ENCODE data around the gene FBXL17. TPM values are rescaled to one million over a fixed set of nuclear protein-coding genes. Genes with fewer than 3 reads are reported as not detected.

FBXL17 gene
- total and polyA plus RNA-seq, 2 of the 13 experiments (the other 11 are each of a cell fraction or from before 2014, with no cell fraction given): 3.0 to 7.9 TPM

DNA sequence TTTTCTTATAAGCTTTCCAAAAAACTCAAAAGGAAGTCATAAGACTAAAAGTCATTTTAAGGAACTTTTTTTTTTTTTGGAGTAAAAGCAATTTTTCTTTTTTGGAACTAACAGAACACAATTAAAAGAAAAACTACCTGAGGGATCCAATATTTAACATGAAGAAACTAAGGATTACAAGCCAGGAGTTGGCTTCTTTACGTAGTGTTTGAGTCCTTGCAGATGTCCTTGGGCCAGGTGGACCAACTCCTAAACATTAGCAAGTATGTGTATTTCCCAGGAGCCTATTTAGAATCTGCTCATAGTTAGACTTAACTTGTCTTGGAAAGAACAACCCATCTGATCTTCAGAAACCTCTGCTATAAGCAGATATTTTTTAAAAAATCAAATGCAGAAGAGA is 557.1 kb downstream of the FBXL17 start (continued):
- TF ChIP-seq, protein P1, sequence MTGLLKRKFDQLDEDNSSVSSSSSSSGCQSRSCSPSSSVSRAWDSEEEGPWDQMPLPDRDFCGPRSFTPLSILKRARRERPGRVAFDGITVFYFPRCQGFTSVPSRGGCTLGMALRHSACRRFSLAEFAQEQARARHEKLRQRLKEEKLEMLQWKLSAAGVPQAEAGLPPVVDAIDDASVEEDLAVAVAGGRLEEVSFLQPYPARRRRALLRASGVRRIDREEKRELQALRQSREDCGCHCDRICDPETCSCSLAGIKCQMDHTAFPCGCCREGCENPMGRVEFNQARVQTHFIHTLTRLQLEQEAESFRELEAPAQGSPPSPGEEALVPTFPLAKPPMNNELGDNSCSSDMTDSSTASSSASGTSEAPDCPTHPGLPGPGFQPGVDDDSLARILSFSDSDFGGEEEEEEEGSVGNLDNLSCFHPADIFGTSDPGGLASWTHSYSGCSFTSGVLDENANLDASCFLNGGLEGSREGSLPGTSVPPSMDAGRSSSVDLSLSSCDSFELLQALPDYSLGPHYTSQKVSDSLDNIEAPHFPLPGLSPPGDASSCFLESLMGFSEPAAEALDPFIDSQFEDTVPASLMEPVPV (CRISPR knock-in tag; IDR thresholded peaks at IDR 0.05): no peak
- TF ChIP-seq ZNF431 (CRISPR knock-in tag; IDR thresholded peaks at IDR 0.05; ENCODE audit: borderline replicate concordance, low read depth) (no peak), ZNF792 (CRISPR knock-in tag; IDR thresholded peaks at IDR 0.05) (no peak), THAP11 (CRISPR knock-in tag; IDR thresholded peaks at IDR 0.05) (no peak), PPARG (CRISPR knock-in tag; conservative IDR thresholded peaks at IDR 0.05) (no peak)
- TF ChIP-seq, protein P2, sequence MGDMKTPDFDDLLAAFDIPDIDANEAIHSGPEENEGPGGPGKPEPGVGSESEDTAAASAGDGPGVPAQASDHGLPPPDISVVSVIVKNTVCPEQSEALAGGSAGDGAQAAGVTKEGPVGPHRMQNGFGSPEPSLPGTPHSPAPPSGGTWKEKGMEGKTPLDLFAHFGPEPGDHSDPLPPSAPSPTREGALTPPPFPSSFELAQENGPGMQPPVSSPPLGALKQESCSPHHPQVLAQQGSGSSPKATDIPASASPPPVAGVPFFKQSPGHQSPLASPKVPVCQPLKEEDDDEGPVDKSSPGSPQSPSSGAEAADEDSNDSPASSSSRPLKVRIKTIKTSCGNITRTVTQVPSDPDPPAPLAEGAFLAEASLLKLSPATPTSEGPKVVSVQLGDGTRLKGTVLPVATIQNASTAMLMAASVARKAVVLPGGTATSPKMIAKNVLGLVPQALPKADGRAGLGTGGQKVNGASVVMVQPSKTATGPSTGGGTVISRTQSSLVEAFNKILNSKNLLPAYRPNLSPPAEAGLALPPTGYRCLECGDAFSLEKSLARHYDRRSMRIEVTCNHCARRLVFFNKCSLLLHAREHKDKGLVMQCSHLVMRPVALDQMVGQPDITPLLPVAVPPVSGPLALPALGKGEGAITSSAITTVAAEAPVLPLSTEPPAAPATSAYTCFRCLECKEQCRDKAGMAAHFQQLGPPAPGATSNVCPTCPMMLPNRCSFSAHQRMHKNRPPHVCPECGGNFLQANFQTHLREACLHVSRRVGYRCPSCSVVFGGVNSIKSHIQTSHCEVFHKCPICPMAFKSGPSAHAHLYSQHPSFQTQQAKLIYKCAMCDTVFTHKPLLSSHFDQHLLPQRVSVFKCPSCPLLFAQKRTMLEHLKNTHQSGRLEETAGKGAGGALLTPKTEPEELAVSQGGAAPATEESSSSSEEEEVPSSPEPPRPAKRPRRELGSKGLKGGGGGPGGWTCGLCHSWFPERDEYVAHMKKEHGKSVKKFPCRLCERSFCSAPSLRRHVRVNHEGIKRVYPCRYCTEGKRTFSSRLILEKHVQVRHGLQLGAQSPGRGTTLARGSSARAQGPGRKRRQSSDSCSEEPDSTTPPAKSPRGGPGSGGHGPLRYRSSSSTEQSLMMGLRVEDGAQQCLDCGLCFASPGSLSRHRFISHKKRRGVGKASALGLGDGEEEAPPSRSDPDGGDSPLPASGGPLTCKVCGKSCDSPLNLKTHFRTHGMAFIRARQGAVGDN (CRISPR knock-in tag; IDR thresholded peaks at IDR 0.05): no peak
- TF ChIP-seq, protein P3, sequence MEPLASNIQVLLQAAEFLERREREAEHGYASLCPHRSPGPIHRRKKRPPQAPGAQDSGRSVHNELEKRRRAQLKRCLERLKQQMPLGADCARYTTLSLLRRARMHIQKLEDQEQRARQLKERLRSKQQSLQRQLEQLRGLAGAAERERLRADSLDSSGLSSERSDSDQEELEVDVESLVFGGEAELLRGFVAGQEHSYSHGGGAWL (CRISPR knock-in tag; IDR thresholded peaks at IDR 0.05): no peak

DNA sequence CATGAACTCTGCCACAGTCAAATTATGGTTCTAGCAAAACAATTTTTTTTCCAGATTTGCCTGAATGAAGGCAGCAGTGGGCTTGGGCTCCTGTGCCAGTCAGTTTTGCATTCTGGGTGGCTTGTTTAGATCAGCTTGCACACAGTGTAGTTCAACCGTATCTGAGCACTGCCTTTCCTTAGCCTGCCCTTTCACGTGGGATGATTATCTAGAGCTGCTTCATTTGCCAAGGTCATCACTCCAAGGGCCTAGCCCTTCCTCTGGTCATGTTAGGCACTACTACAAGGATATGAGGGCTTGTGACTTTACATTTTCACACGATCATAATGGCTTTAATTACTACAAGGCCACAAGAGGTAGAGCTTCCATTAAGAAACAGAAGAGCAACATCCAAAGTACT is 560.6 kb downstream of the FBXL17 start:
- intact Hi-C loops (cut with micrococcal nuclease; ENCODE audit: unreplicated experiment) (no loop called here), in situ Hi-C loops (cut with HindIII; ENCODE audit: extremely low pct_ligation_motif_present, low pct_unique_long_range_greater_than_20kb) (no loop called here)
- no peak for DNase-seq (ENCODE audit: low spot score)
- ChIA-PET CTCF (ENCODE audit: low intra/inter-chr PET ratio, low total read pairs) (no interaction called here), POLR2A (no interaction called here)
- no TSS peak for BruUV-seq (replicated peaks)
- Histone ChIP-seq H3K4me1 (ENCODE audit: insufficient read depth, low read length) (no peaks in the 10 kb centered on the region), H3K79me2 (ENCODE audit: insufficient read depth, low read length) (no peaks in the 10 kb centered on the region), H3K27ac (ENCODE audit: extremely low read length, insufficient read depth, low read length) (no peak overlapping the region), H3K9ac (ENCODE audit: insufficient read depth, low read depth, low read length) (no peak overlapping the region), H4K20me1 (ENCODE audit: insufficient read depth, low read length) (no peaks in the 10 kb centered on the region), H2AFZ (ENCODE audit: low read length) (no peak overlapping the region), H3K9me3 (ENCODE audit: low read length) (no peaks in the 10 kb centered on the region), H3K36me3 (replicated peaks in 1 of 2; ENCODE audit: control insufficient read depth in 1 of 2, insufficient read depth in 2 of 2, low read length in 2 of 2) (no peaks in the 10 kb centered on the region), H3K4me2 (ENCODE audit: low read depth, low read length) (no peak overlapping the region), H3K4me3 (replicated peaks in 1 of 3; ENCODE audit: insufficient read depth in 1 of 3, low read depth in 2 of 3, low read length in 3 of 3) (no peak overlapping the region), H3K27me3 (ENCODE audit: control insufficient read depth in 1 of 2, insufficient read depth in 2 of 2, low read length in 2 of 2) (no peaks in the 10 kb centered on the region; a peak in 1 of 5 replicates)
- 8% methylated on average over 1 of the region's 3 CpGs for whole genome bisulfite sequencing (ENCODE audit: low lambda C conversion rate)
- no peak for FAIRE-seq
- ATAC-seq: no peak
- TF ChIP-seq ZNF136 (CRISPR knock-in tag; IDR thresholded peaks at IDR 0.05; ENCODE audit: low read depth) (no peak), ZNF235 (CRISPR knock-in tag; IDR thresholded peaks at IDR 0.05; ENCODE audit: borderline replicate concordance) (no peak), ZNF557 (CRISPR knock-in tag; IDR thresholded peaks at IDR 0.05) (no peak), ZNF3 (CRISPR knock-in tag; IDR thresholded peaks at IDR 0.05) (no peak), ZNF777 (CRISPR knock-in tag; IDR thresholded peaks at IDR 0.05) (no peak), NCOA5 (CRISPR knock-in tag; IDR thresholded peaks at IDR 0.05) (no peak), NCOA1 (CRISPR knock-in tag; IDR thresholded peaks at IDR 0.05) (no peak), ZSCAN21 (CRISPR knock-in tag; IDR thresholded peaks at IDR 0.05; ENCODE audit: borderline replicate concordance) (no peak)
- TF ChIP-seq, protein P4, sequence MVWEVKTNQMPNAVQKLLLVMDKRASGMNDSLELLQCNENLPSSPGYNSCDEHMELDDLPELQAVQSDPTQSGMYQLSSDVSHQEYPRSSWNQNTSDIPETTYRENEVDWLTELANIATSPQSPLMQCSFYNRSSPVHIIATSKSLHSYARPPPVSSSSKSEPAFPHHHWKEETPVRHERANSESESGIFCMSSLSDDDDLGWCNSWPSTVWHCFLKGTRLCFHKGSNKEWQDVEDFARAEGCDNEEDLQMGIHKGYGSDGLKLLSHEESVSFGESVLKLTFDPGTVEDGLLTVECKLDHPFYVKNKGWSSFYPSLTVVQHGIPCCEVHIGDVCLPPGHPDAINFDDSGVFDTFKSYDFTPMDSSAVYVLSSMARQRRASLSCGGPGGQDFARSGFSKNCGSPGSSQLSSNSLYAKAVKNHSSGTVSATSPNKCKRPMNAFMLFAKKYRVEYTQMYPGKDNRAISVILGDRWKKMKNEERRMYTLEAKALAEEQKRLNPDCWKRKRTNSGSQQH (CRISPR knock-in tag; IDR thresholded peaks at IDR 0.05; ENCODE audit: low read depth): no peak
- TF ChIP-seq, protein P5, sequence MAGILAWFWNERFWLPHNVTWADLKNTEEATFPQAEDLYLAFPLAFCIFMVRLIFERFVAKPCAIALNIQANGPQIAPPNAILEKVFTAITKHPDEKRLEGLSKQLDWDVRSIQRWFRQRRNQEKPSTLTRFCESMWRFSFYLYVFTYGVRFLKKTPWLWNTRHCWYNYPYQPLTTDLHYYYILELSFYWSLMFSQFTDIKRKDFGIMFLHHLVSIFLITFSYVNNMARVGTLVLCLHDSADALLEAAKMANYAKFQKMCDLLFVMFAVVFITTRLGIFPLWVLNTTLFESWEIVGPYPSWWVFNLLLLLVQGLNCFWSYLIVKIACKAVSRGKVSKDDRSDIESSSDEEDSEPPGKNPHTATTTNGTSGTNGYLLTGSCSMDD (CRISPR knock-in tag; IDR thresholded peaks at IDR 0.05): no peak
